GM19397 (cell line): ENCODE measurements around the gene FAM110A.
"Not testable (repeated sequence)": the region's sequence is repeated elsewhere in the genome, so short reads cannot be mapped to it uniquely, and the experiment has no call there.

Experiments
- ATAC-seq: cut with Tn5 transposase; IDR thresholded peaks from one replicate; pipeline ENCODE4 v1.9.1; 2021; ENCODE audit warnings: mild to moderate bottlenecking, moderate library complexity; ENCODE audit not compliant: unreplicated experiment

Gene FAM110A

DNA sequence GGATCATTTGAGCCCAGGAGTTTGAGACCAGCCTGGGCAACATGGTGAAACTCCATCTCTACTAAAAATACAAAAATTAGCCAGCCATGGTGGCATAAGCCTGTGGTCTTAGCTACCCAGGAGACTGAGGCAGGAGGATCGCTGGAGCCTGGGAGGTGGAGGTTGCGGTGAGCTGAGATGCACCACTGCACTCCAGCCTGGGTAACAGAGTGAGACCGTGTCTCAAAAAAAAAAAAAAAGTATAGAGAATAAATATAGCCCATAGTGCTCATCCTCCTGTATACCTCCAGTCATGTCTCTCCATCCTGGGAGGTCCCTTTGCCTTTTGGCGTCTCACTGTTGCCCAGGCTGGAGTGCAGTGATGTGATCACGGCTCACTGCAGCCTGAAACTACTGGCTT lies 58.9 kb downstream of the FAM110A start:
- not testable (repeated sequence) for ATAC-seq
